Immature natural killer cell (primary cell): ENCODE measurements around the gene SNTA1. TPM values are rescaled to one million over a fixed set of nuclear protein-coding genes. Genes with fewer than 3 reads are reported as not detected.

Experiments
- DNase-seq, 3 donors: peaks; one replicate each; pipeline ENCODE4 v3.0.0; 2022; ENCODE audit warnings: mixed read lengths in 1 of 3
- H3K27ac Mint-ChIP-seq, 6 donors: one replicate each; pipeline ENCODE4 v1.8.0; 2020; ENCODE audit warnings: mixed read lengths in 6 of 6, mild to moderate bottlenecking in 5 of 6, inconsistent platforms in 4 of 6, moderate library complexity in 3 of 6
- H3K27me3 Mint-ChIP-seq, 3 donors: one replicate each; pipeline ENCODE4 v1.8.0; 2020 to 2021; ENCODE audit warnings: low read depth in 3 of 3, mild to moderate bottlenecking in 3 of 3, mixed read lengths in 3 of 3, moderate library complexity in 3 of 3, inconsistent platforms in 1 of 3
- H3K36me3 Mint-ChIP-seq, 3 donors: one replicate each; pipeline ENCODE4 v1.8.0; 2020; ENCODE audit warnings: mixed read lengths in 3 of 3, inconsistent platforms in 2 of 3, mild to moderate bottlenecking in 2 of 3
- H3K4me1 Mint-ChIP-seq, 2 donors: one replicate each; pipeline ENCODE4 v1.8.0; 2020; ENCODE audit warnings: inconsistent platforms in 2 of 2, mild to moderate bottlenecking in 2 of 2, mixed read lengths in 2 of 2, moderate library complexity in 1 of 2
- H3K4me3 Mint-ChIP-seq, 5 donors: one replicate each; pipeline ENCODE4 v1.8.0; 2020; ENCODE audit warnings: mild to moderate bottlenecking in 5 of 5, mixed read lengths in 5 of 5, inconsistent platforms in 3 of 5, moderate library complexity in 3 of 5
- H3K9me3 Mint-ChIP-seq, 6 donors: one replicate each; pipeline ENCODE4 v1.8.0; 2020; ENCODE audit warnings: mild to moderate bottlenecking in 6 of 6, mixed read lengths in 6 of 6, inconsistent platforms in 4 of 6, moderate library complexity in 3 of 6
- polyA plus RNA-seq, 3 donors: library from polyadenylated mRNA; unstranded; fragments of 300-500 nt; fragmentation: Illumina TruSeq; gene quantifications; one replicate each; pipeline ENCODE4 v1.2.3, GENCODE V29; 2021

The SNTA1 gene
- polyA plus RNA-seq, 3 donors from 2014 or later = 2.4 to 2.8 TPM; not detected in 1

GRCh38 chr20:33377366-33377765 is 66.2 kb downstream of the SNTA1 start:
- Mint-ChIP-seq H3K27ac (peak overlapping the region in 1 of 6 donors; percentile 49), H3K27me3 (peaks cover 0 to 6% (median 0%) of the 10 kb centered on the region in 3 donors), H3K36me3 (peaks cover 15 to 56% (median 47%) of the 10 kb centered on the region in 3 donors), H3K4me1 (peaks cover 12 to 13% of the 10 kb centered on the region in 2 donors), H3K4me3 (no peak overlapping the region), H3K9me3 (no peaks in the 10 kb centered on the region)
- no peak for DNase-seq

DNA sequence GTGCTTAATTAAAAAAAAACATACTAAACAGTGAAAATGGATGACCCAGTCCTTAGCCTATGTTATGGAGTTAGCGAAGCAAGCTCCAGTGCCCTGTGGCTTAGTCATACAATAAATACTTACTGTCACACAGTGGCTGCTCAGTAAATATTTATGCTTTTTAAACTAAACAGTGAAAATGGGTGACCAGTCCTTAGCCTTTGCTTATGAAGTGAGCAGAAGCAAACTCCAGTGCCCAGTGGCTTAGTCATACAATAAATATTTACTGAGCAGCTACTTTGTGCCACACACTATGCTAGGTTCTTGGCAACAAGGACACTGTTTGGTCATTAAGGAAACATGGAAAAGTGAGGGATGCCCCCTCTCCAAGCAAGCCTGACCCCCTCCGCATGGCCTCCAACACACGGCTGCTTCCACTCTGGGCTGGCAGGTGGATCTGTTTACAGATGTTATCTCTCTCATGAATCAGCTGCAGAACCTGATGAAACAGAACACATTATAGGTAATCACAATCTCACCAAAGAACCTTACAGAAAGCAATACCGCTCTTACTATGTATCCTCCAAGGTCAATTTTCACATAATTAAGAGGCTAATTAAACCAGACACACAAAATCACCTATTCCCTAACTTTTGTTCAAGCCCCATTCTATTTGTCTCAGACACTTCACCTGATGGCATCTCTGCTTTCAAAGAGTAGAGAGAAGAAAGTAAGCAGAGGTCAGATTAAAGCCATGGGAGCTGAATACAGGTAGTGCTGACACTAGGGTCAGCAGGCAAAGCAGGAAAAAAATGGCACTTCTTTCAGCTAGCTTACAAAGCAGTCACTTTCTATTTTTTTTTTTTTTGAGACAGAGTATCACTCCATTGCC is 69.6 kb downstream of the SNTA1 start:
- peaks cover 7 to 38% (median 38%) of the 10 kb centered on the region in 3 donors for H3K36me3 Mint-ChIP-seq
- no peak for DNase-seq
- no peaks in the 10 kb centered on the region for H3K9me3 Mint-ChIP-seq
- H3K27me3 Mint-ChIP-seq = peaks cover 2 to 13% (median 6%) of the 10 kb centered on the region in 3 donors
- H3K27ac Mint-ChIP-seq = peak overlapping the region; percentile 18 to 100 (median 60)
- H3K4me3 Mint-ChIP-seq = no peak overlapping the region
- H3K4me1 Mint-ChIP-seq = peaks cover 46 to 47% of the 10 kb centered on the region in 2 donors

DNA sequence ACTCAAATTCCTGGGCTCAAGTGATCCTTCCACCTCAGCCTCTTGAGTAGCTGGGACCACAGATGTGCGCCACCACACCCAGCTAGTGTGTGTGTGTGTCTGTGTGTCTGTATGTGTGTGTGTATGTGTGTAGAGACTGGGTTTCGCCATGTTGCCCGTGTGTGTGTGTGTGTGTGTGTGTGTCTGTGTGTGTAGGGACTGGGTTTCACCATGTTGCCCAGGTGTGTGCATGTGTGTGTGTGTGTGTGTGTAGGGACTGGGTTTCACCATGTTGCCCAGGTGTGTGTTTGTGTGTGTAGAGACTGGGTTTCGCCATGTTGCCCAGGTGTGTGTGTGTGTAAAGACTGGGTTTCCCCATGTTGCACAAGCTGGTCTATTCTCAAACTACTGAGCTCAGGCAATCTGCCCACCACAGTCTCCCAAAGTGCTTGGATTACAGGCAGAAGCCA is 70.5 kb downstream of the SNTA1 start:
- DNase-seq = no peak
- Mint-ChIP-seq H3K36me3 (peaks cover 7 to 29% (median 28%) of the 10 kb centered on the region in 3 donors), H3K4me1 (peaks cover 46 to 47% of the 10 kb centered on the region in 2 donors), H3K4me3 (peak overlapping the region; percentile 22 to 72 (median 70)), H3K9me3 (no peaks in the 10 kb centered on the region), H3K27ac (peak overlapping the region; percentile 89 to 100 (median 96)), H3K27me3 (peaks cover 2 to 13% (median 6%) of the 10 kb centered on the region in 3 donors)

DNA sequence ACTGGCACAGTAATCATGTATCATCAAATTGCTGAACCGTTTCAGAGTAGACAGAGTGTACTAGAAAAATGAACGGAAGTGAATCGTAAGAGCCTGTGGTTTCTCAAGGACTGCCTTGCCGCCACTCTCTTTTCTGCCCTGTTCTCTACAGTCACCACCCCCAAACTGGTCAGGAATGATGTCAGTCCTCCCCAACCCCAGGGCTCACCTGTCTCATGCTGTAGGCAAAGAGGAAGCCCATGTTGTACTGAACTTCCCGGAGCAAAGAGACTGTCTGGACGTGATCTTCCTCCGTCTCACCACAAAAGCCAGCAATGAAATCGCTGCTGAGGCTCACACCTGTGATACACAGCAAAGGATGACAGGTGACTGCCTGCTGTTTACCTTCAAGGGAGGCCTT is 73.3 kb downstream of the SNTA1 start:
- H3K36me3 Mint-ChIP-seq = peaks cover 7 to 39% (median 25%) of the 10 kb centered on the region in 3 donors
- peaks cover 46 to 53% of the 10 kb centered on the region in 2 donors for H3K4me1 Mint-ChIP-seq
- peak overlapping the region; percentile 74 to 86 (median 80) for H3K4me3 Mint-ChIP-seq
- no peaks in the 10 kb centered on the region for H3K9me3 Mint-ChIP-seq
- H3K27me3 Mint-ChIP-seq = peaks cover 2 to 13% (median 6%) of the 10 kb centered on the region in 3 donors
- peak; percentile 77 to 80 (median 77) for DNase-seq
- peak overlapping the region; percentile 96 to 100 (median 98) for H3K27ac Mint-ChIP-seq

DNA sequence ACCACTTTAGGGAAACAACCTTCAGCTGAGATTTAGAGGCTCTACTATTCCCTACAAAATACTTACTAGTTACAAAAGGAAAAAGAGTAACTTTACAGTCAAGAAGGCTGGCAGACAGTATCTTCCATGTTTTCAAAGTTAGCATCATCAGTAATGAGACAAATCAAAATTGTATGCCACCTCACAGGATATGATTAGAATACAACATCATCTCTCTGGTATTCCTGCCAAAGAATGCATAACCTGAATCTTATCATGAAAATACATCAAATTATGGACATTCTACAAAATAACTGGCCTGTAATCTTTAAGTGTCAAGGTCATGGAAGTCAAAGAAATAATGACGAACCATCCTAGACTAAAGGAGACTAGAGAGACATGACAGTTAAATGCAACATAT is 80.7 kb downstream of the SNTA1 start:
- no peak overlapping the region for H3K4me3 Mint-ChIP-seq
- H3K4me1 Mint-ChIP-seq = peaks cover 0 to 6% of the 10 kb centered on the region in 2 donors
- H3K27ac Mint-ChIP-seq = peak overlapping the region in 2 of 6 donors; percentile 32 to 70
- DNase-seq = no peak
- H3K27me3 Mint-ChIP-seq = no peaks in the 10 kb centered on the region
- peaks cover 40 to 67% (median 52%) of the 10 kb centered on the region in 3 donors for H3K36me3 Mint-ChIP-seq
- H3K9me3 Mint-ChIP-seq = no peaks in the 10 kb centered on the region

DNA sequence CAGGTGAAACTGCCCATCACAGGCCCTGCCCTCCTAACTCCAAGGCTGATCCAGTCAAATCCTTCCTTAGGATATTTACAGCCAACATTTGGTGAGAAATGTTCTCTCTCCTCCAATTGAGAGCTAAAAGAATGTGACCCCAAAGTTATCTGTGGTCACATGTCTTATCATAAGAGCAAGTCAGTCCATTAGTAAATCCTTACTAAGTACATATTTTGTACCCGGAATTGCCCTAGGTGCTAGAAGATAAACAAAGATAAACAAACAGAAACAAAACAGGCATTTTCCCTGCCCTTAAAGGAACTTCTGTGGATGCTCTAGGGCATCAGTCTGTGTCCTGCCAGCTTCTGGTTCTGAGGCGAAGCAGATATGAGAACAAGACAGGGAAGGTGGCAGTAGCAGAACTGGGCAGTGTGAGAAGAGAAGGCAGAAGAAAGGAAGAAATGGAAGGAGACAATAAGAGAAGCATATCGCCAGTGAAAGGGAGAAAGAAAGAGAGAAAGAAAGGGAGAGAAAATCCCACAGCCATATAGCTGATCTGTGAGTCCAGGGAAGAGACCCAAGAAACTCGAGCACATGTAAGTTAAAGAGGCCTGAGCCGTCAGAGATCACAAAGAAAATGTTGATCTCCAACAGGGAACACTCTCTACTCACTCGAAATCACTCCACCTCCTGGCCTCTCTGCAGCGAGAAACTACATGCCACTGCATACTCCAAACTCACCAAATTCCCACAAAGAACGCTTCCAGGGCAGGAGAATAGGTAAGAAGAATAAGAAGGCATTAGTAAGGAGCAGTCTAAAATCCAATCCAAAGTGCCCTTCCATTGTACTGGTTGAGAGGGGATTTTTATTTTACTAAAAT is 83.9 kb downstream of the SNTA1 start:
- Mint-ChIP-seq H3K4me3 (no peak overlapping the region), H3K27ac (peak overlapping the region in 2 of 6 donors; percentile 12 to 26), H3K9me3 (no peaks in the 10 kb centered on the region), H3K27me3 (no peaks in the 10 kb centered on the region), H3K4me1 (no peaks in the 10 kb centered on the region), H3K36me3 (peaks cover 39 to 61% (median 50%) of the 10 kb centered on the region in 3 donors)
- no peak for DNase-seq

Other genes starting within 250 kb of the SNTA1 start
- not detected for gene BPIFA3, start 226.4 kb downstream of the SNTA1 start, polyA plus RNA-seq
- gene BPIFA1, start 207.8 kb downstream of the SNTA1 start, polyA plus RNA-seq = not detected
- gene BPIFB1, start 160.5 kb downstream of the SNTA1 start, polyA plus RNA-seq = not detected
- 10 to 100 TPM; 20.4 to 32.3 (median 20.9) TPM for gene CDK5RAP1, start 42.2 kb downstream of the SNTA1 start, polyA plus RNA-seq
- gene CBFA2T2, start 46.3 kb upstream of the SNTA1 start, polyA plus RNA-seq = 10 to 100 TPM in 2 of 3 donors, 1 to 10 TPM in 1; 7.5 to 15.5 (median 11.0) TPM
- gene C20orf144, start 218.6 kb upstream of the SNTA1 start, polyA plus RNA-seq = under 1 TPM in 2 of 3 donors, not detected in 1; 0.13 to 0.22 TPM
- gene ACTL10, start 223.2 kb upstream of the SNTA1 start, polyA plus RNA-seq = 1 to 10 TPM; 3.4 to 7.0 (median 3.9) TPM
- 1 to 10 TPM; 2.5 to 3.8 (median 2.9) TPM for gene NECAB3, start 230.7 kb upstream of the SNTA1 start, polyA plus RNA-seq
- 1 to 10 TPM; 1.5 to 2.5 (median 1.8) TPM for gene E2F1, start 242.6 kb upstream of the SNTA1 start, polyA plus RNA-seq